ENCODE measurements around the gene AMY1B. TPM values are rescaled to one million over a fixed set of nuclear protein-coding genes. Genes with fewer than 3 reads are reported as not detected.
"Not testable (repeated sequence)": the region's sequence is repeated elsewhere in the genome, so short reads cannot be mapped to it uniquely, and the experiment has no call there.

Gene AMY1B
- not detected for polyA plus RNA-seq (2013)

- DNase-seq; POLR2A ChIA-PET; H3K36me3 ChIP-seq (ENCODE audit: control insufficient read depth in 4 of 4, insufficient read depth in 4 of 4, low read length in 3 of 4); H3K9me3 ChIP-seq (ENCODE audit: control extremely low read depth in 1 of 5, control insufficient read depth in 4 of 5, insufficient read depth in 2 of 5, low read depth in 1 of 5, low read length in 4 of 5); H3K4me3 ChIP-seq (ENCODE audit: control insufficient read depth in 1 of 7, extremely low read depth in 1 of 7, insufficient read depth in 4 of 7, low read depth in 2 of 7, low read length in 6 of 7); H3K4me1 ChIP-seq (ENCODE audit: control extremely low read depth in 1 of 4, control insufficient read depth in 4 of 4, insufficient read depth in 4 of 4, low read length in 3 of 4); H3K27me3 ChIP-seq (replicated peaks in 2 of 5; ENCODE audit: control insufficient read depth in 4 of 5, insufficient read depth in 5 of 5, low read length in 4 of 5); CTCF ChIA-PET; H3K27ac ChIP-seq (ENCODE audit: insufficient read depth in 1 of 2, low read depth in 1 of 2, low read length in 2 of 2, poor library complexity in 1 of 2, severe bottlenecking in 2 of 2): not testable (repeated sequence)
- no CpG with 5 or more reads among the region's 5 CpGs for WGBS (ENCODE audit: insufficient coverage)
These were observed at the start of gene AMY1B for GRCh38 chr1:103696110-103696509. Gene AMY1B, minus strand, starts transcription at chr1:103696210. Its CDS starts 571 bp downstream, at chr1:103695639.

GRCh38 chr1:103745040-103745439, 49.0 kb upstream of the AMY1B start:
- H3K27me3 ChIP-seq (replicated peaks in 2 of 5; ENCODE audit: control insufficient read depth in 4 of 5, insufficient read depth in 5 of 5, low read length in 4 of 5); H3K27ac ChIP-seq (ENCODE audit: insufficient read depth in 1 of 2, low read depth in 1 of 2, low read length in 2 of 2, poor library complexity in 1 of 2, severe bottlenecking in 2 of 2); CTCF ChIA-PET; H3K36me3 ChIP-seq (ENCODE audit: control insufficient read depth in 4 of 4, insufficient read depth in 4 of 4, low read length in 3 of 4); H3K9me3 ChIP-seq (ENCODE audit: control extremely low read depth in 1 of 5, control insufficient read depth in 4 of 5, insufficient read depth in 2 of 5, low read depth in 1 of 5, low read length in 4 of 5); DNase-seq; H3K4me3 ChIP-seq (ENCODE audit: control insufficient read depth in 1 of 7, extremely low read depth in 1 of 7, insufficient read depth in 4 of 7, low read depth in 2 of 7, low read length in 6 of 7); POLR2A ChIA-PET; H3K4me1 ChIP-seq (ENCODE audit: control extremely low read depth in 1 of 4, control insufficient read depth in 4 of 4, insufficient read depth in 4 of 4, low read length in 3 of 4): not testable (repeated sequence)
- WGBS (ENCODE audit: insufficient coverage) = no CpG with 5 or more reads among the region's 4 CpGs

- POLR2A ChIA-PET; H3K36me3 ChIP-seq (ENCODE audit: control insufficient read depth in 4 of 4, insufficient read depth in 4 of 4, low read length in 3 of 4); H3K27ac ChIP-seq (ENCODE audit: insufficient read depth in 1 of 2, low read depth in 1 of 2, low read length in 2 of 2, poor library complexity in 1 of 2, severe bottlenecking in 2 of 2); H3K4me1 ChIP-seq (ENCODE audit: control extremely low read depth in 1 of 4, control insufficient read depth in 4 of 4, insufficient read depth in 4 of 4, low read length in 3 of 4); H3K9me3 ChIP-seq (ENCODE audit: control extremely low read depth in 1 of 5, control insufficient read depth in 4 of 5, insufficient read depth in 2 of 5, low read depth in 1 of 5, low read length in 4 of 5); H3K27me3 ChIP-seq (replicated peaks in 2 of 5; ENCODE audit: control insufficient read depth in 4 of 5, insufficient read depth in 5 of 5, low read length in 4 of 5); H3K4me3 ChIP-seq (ENCODE audit: control insufficient read depth in 1 of 7, extremely low read depth in 1 of 7, insufficient read depth in 4 of 7, low read depth in 2 of 7, low read length in 6 of 7); CTCF ChIA-PET; DNase-seq: not testable (repeated sequence)
- WGBS (ENCODE audit: insufficient coverage) = no CpG with 5 or more reads among the region's 4 CpGs
These were observed 48.4 kb upstream of the AMY1B start for GRCh38 chr1:103744449-103744848.

GRCh38 chr1:103738031-103738430, 42.0 kb upstream of the AMY1B start:
- H3K27ac ChIP-seq (ENCODE audit: insufficient read depth in 1 of 2, low read depth in 1 of 2, low read length in 2 of 2, poor library complexity in 1 of 2, severe bottlenecking in 2 of 2); POLR2A ChIA-PET; CTCF ChIA-PET; H3K4me3 ChIP-seq (ENCODE audit: control insufficient read depth in 1 of 7, extremely low read depth in 1 of 7, insufficient read depth in 4 of 7, low read depth in 2 of 7, low read length in 6 of 7); H3K4me1 ChIP-seq (ENCODE audit: control extremely low read depth in 1 of 4, control insufficient read depth in 4 of 4, insufficient read depth in 4 of 4, low read length in 3 of 4); H3K9me3 ChIP-seq (ENCODE audit: control extremely low read depth in 1 of 5, control insufficient read depth in 4 of 5, insufficient read depth in 2 of 5, low read depth in 1 of 5, low read length in 4 of 5); H3K27me3 ChIP-seq (replicated peaks in 2 of 5; ENCODE audit: control insufficient read depth in 4 of 5, insufficient read depth in 5 of 5, low read length in 4 of 5); H3K36me3 ChIP-seq (ENCODE audit: control insufficient read depth in 4 of 4, insufficient read depth in 4 of 4, low read length in 3 of 4); DNase-seq: not testable (repeated sequence)
- no CpG with 5 or more reads among the region's 3 CpGs for WGBS (ENCODE audit: insufficient coverage)

- H3K4me1 ChIP-seq (ENCODE audit: control extremely low read depth in 1 of 4, control insufficient read depth in 4 of 4, insufficient read depth in 4 of 4, low read length in 3 of 4); CTCF ChIA-PET; H3K9me3 ChIP-seq (ENCODE audit: control extremely low read depth in 1 of 5, control insufficient read depth in 4 of 5, insufficient read depth in 2 of 5, low read depth in 1 of 5, low read length in 4 of 5); H3K27me3 ChIP-seq (replicated peaks in 2 of 5; ENCODE audit: control insufficient read depth in 4 of 5, insufficient read depth in 5 of 5, low read length in 4 of 5); H3K4me3 ChIP-seq (ENCODE audit: control insufficient read depth in 1 of 7, extremely low read depth in 1 of 7, insufficient read depth in 4 of 7, low read depth in 2 of 7, low read length in 6 of 7); H3K36me3 ChIP-seq (ENCODE audit: control insufficient read depth in 4 of 4, insufficient read depth in 4 of 4, low read length in 3 of 4); POLR2A ChIA-PET; DNase-seq; H3K27ac ChIP-seq (ENCODE audit: insufficient read depth in 1 of 2, low read depth in 1 of 2, low read length in 2 of 2, poor library complexity in 1 of 2, severe bottlenecking in 2 of 2): not testable (repeated sequence)
- WGBS (ENCODE audit: insufficient coverage) = no CpG with 5 or more reads among the region's 3 CpGs
These were observed 39.3 kb upstream of the AMY1B start for GRCh38 chr1:103735334-103735733.

- H3K36me3 ChIP-seq (ENCODE audit: control insufficient read depth in 4 of 4, insufficient read depth in 4 of 4, low read length in 3 of 4); H3K27ac ChIP-seq (ENCODE audit: insufficient read depth in 1 of 2, low read depth in 1 of 2, low read length in 2 of 2, poor library complexity in 1 of 2, severe bottlenecking in 2 of 2); H3K4me1 ChIP-seq (ENCODE audit: control extremely low read depth in 1 of 4, control insufficient read depth in 4 of 4, insufficient read depth in 4 of 4, low read length in 3 of 4); H3K4me3 ChIP-seq (ENCODE audit: control insufficient read depth in 1 of 7, extremely low read depth in 1 of 7, insufficient read depth in 4 of 7, low read depth in 2 of 7, low read length in 6 of 7); POLR2A ChIA-PET; CTCF ChIA-PET; DNase-seq; H3K9me3 ChIP-seq (ENCODE audit: control extremely low read depth in 1 of 5, control insufficient read depth in 4 of 5, insufficient read depth in 2 of 5, low read depth in 1 of 5, low read length in 4 of 5); H3K27me3 ChIP-seq (replicated peaks in 2 of 5; ENCODE audit: control insufficient read depth in 4 of 5, insufficient read depth in 5 of 5, low read length in 4 of 5): not testable (repeated sequence)
- no CpG with 5 or more reads among the region's 2 CpGs for WGBS (ENCODE audit: insufficient coverage)
These were observed 25.5 kb upstream of the AMY1B start for GRCh38 chr1:103721473-103721872.

GRCh38 chr1:103717404-103717803, 21.4 kb upstream of the AMY1B start:
- H3K27me3 ChIP-seq (replicated peaks in 2 of 5; ENCODE audit: control insufficient read depth in 4 of 5, insufficient read depth in 5 of 5, low read length in 4 of 5); H3K9me3 ChIP-seq (ENCODE audit: control extremely low read depth in 1 of 5, control insufficient read depth in 4 of 5, insufficient read depth in 2 of 5, low read depth in 1 of 5, low read length in 4 of 5); CTCF ChIA-PET; H3K4me1 ChIP-seq (ENCODE audit: control extremely low read depth in 1 of 4, control insufficient read depth in 4 of 4, insufficient read depth in 4 of 4, low read length in 3 of 4); H3K36me3 ChIP-seq (ENCODE audit: control insufficient read depth in 4 of 4, insufficient read depth in 4 of 4, low read length in 3 of 4); POLR2A ChIA-PET; H3K27ac ChIP-seq (ENCODE audit: insufficient read depth in 1 of 2, low read depth in 1 of 2, low read length in 2 of 2, poor library complexity in 1 of 2, severe bottlenecking in 2 of 2); DNase-seq; H3K4me3 ChIP-seq (ENCODE audit: control insufficient read depth in 1 of 7, extremely low read depth in 1 of 7, insufficient read depth in 4 of 7, low read depth in 2 of 7, low read length in 6 of 7): not testable (repeated sequence)
- no CpG with 5 or more reads among the region's 6 CpGs for WGBS (ENCODE audit: insufficient coverage)

- no CpG with 5 or more reads among the region's 3 CpGs for WGBS (ENCODE audit: insufficient coverage)
- CTCF ChIA-PET, DNase-seq: not testable (repeated sequence)
These were observed 14.4 kb upstream of the AMY1B start for GRCh38 chr1:103710381-103710780.

More at GRCh38 chr1:103710381-103710780, 14.4 kb upstream of the AMY1B start:
- H3K27me3 ChIP-seq (replicated peaks in 2 of 5; ENCODE audit: control insufficient read depth in 4 of 5, insufficient read depth in 5 of 5, low read length in 4 of 5); H3K9me3 ChIP-seq (ENCODE audit: control extremely low read depth in 1 of 5, control insufficient read depth in 4 of 5, insufficient read depth in 2 of 5, low read depth in 1 of 5, low read length in 4 of 5); POLR2A ChIA-PET; H3K4me1 ChIP-seq (ENCODE audit: control extremely low read depth in 1 of 4, control insufficient read depth in 4 of 4, insufficient read depth in 4 of 4, low read length in 3 of 4); H3K27ac ChIP-seq (ENCODE audit: insufficient read depth in 1 of 2, low read depth in 1 of 2, low read length in 2 of 2, poor library complexity in 1 of 2, severe bottlenecking in 2 of 2); H3K36me3 ChIP-seq (ENCODE audit: control insufficient read depth in 4 of 4, insufficient read depth in 4 of 4, low read length in 3 of 4); H3K4me3 ChIP-seq (ENCODE audit: control insufficient read depth in 1 of 7, extremely low read depth in 1 of 7, insufficient read depth in 4 of 7, low read depth in 2 of 7, low read length in 6 of 7): not testable (repeated sequence)

Data from common myeloid progenitor, CD34-positive (primary cell).